GM12872 (cell line): ENCODE data around the gene ACOT12.

ENCODE experiments used
- TF ChIP-seq, protein P1 (sequence below): IDR thresholded peaks from 3 replicates; pipeline ENCODE4 v1.5.1; 2011; ENCODE audit warnings: low read depth, mild to moderate bottlenecking, low read length, moderate library complexity; ENCODE audit not compliant: insufficient read depth

Gene ACOT12

DNA sequence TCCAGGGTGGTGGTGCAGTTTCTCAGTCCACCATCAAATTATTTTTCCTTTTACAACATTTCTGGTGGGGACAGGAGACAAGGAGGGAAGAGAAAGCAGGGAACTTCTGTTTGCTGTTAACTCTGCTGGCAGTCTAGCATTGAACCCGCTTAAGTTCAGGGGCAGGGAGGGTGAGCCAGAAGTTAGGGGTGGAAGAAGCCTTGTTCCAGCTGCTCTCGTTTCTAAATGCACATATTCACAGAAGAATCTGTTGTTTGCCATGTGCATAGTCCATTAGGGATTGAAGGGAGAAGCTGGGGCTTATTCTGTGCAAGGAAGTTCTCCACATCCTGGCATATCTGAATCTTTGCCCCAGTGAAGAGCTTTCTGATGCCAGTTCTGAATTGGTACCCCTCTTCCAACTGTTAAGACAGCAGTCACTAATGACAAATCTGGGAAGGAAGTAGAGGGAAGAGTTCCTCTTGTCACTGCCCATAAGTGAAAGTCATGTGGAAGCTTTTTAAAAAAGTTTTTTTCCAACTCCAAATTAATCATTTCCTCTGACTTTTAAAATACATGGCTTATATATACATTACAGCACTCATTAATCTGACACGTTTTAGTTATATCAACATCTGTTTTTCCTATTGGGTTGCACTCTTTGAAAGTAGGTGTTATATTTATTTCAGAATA lies 32.6 kb upstream of the ACOT12 start:
- TF ChIP-seq, protein P1, sequence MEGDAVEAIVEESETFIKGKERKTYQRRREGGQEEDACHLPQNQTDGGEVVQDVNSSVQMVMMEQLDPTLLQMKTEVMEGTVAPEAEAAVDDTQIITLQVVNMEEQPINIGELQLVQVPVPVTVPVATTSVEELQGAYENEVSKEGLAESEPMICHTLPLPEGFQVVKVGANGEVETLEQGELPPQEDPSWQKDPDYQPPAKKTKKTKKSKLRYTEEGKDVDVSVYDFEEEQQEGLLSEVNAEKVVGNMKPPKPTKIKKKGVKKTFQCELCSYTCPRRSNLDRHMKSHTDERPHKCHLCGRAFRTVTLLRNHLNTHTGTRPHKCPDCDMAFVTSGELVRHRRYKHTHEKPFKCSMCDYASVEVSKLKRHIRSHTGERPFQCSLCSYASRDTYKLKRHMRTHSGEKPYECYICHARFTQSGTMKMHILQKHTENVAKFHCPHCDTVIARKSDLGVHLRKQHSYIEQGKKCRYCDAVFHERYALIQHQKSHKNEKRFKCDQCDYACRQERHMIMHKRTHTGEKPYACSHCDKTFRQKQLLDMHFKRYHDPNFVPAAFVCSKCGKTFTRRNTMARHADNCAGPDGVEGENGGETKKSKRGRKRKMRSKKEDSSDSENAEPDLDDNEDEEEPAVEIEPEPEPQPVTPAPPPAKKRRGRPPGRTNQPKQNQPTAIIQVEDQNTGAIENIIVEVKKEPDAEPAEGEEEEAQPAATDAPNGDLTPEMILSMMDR, result no peak

DNA sequence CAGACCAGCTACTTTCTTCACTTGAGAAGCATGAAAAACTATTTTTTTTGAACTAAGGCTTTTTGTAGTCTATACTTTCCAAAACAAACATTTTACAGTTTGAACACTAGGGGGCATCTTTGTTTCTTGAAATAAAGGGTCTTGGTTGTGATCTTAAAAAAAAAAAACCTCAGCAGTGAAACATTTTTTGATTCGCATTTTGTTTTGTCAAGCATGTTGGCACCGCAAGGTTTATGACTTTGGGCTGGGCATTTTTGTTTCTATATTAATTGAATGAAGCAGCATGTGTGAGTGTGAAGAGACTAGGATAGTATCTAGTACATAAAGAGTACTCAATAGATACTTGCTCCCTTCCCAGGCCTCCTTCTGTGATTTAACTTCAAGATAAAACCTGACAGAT lies 31.6 kb upstream of the ACOT12 start:
- TF ChIP-seq, protein P1, result peak; percentile 50

DNA sequence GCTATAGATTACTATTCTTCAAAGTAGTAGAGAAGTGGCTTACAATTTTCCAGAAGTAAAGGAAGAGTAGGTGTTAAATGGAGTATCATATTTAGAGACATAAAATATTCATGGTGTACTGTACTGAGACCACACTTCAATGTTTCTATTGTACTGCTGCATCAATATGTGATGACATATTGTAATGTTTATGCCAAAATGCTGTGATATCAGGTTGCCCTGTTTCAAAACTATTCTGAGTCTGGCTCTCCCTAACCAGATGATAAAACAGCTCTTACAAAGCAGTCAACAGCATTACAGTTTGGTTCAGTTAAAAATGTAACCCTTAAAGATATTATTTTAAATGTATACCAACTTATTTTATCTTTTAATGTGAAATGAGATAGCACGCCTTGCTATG lies 30.8 kb upstream of the ACOT12 start:
- TF ChIP-seq, protein P1, result no peak

DNA sequence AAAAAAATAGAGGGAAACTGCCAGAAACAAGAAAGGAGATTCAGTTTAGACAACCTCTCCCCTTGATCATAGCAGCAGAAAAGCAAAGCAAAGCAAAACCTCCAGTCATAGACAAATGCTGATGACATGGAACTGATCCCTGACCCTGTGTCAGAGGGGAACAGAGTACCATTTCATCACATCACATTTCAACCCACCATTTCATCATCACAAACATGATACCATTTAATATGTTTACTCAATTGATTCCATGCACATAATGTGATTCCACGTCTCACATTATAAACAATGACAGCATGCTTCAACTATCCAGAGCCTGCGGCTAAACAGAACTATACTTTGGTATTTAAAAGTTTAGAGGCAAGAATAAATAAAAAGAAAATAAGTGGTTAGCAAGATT lies 28.7 kb upstream of the ACOT12 start:
- TF ChIP-seq, protein P1, result no peak

DNA sequence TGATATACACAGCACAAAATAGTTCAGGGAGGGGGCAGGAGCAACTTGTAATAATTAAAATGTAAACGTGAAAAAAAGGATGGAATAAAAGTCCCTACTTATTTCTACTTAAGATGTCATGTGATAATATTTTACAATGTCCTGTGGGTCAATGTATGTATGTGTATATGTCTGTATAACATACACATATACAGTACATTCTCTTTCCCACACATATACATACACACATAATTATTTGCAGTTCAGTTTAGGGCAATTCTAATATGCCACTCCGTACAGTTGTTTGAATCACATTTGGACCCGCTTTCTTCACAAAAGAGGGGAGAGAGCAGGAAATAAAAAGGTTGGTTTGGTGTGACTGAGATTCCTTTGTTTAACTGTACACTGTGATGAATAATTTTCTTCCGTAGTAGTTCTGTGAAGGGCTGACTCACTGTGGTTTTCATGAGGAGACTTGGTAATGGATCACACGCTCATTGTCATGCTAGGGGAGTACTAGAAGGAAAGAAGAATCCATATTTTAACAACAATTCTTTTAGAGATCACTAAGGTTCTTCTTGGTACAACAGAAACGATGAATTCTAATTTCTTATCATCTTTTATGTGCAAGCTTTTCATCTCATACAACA lies 26.2 kb upstream of the ACOT12 start:
- TF ChIP-seq, protein P1, result no peak

DNA sequence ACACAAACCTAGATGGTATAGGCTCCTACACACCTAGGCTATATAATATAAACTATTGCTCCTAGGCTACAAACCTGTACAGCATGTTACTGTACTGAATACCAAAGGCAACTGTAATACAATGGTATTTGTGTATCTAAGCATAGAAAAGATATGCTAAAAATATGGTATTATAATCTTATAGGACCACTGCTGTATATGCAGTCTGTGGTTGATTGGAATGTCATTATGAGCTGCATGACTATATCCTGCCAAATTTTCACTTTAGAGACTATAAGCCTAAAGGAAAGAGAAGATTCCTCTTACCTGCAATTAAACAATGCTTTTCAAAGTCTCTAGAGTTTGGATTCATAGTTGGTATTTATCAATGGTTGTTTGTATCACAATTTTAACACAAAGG lies 24.7 kb upstream of the ACOT12 start:
- TF ChIP-seq, protein P1, result no peak

DNA sequence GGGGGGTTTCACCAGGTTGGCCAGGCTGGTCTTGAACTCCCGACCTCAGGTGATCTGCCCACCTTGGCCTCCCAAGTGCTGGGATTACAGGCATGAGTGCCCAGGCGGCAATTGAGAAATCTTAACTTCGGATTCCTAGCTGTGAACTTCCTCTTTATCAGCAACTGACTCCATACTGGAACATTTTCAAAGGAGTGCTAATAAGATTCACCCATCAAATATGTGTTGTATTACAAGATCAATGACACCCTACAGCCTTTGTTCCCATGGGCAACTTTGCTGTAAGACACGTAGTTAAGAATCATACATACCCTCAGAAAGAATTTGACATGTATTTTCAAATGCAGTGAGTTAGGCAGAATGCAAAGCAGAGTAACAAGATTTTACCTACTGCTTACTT lies 23.1 kb upstream of the ACOT12 start:
- TF ChIP-seq, protein P1, result no peak
